Astrocyte (in vitro differentiated cells and primary cell): ENCODE results near the gene PDZD11. TPM values are rescaled to one million over a fixed set of nuclear protein-coding genes. Genes with fewer than 3 reads are reported as not detected.
"Not testable (repeated sequence)": the region's sequence is repeated elsewhere in the genome, so short reads cannot be mapped to it uniquely, and the experiment has no call there.

Source experiments
- DNase-seq: peaks from one replicate; pipeline ENCODE4 v3.0.0-alpha.2; 2010; ENCODE audit warnings: low read depth
- FAIRE-seq: peaks from 2 replicates; lab custom pipeline; 2011; peaks lifted over from hg19 to GRCh38; lab: Jason Lieb, UNC
- H2AFZ ChIP-seq: 2 replicates; pipeline ENCODE4 v1.6.0; 2012; ENCODE audit warnings: low read depth, low read length, inconsistent platforms
- H3K27ac ChIP-seq: 2 replicates; pipeline ENCODE4 v1.5.1; 2011; ENCODE audit warnings: low read depth, low read length, inconsistent platforms
- H3K27me3 ChIP-seq: 2 replicates; pipeline ENCODE4 v1.6.0; 2011; ENCODE audit warnings: low read length, inconsistent platforms; ENCODE audit not compliant: insufficient read depth
- H3K36me3 ChIP-seq: 2 replicates; pipeline ENCODE4 v1.5.1; 2011; ENCODE audit warnings: low read length, inconsistent platforms; ENCODE audit not compliant: insufficient read depth
- H3K4me1 ChIP-seq: 2 replicates; pipeline ENCODE4 v1.5.1; 2011; ENCODE audit warnings: low read length, inconsistent platforms; ENCODE audit not compliant: insufficient read depth
- H3K4me2 ChIP-seq: 2 replicates; pipeline ENCODE4 v1.6.0; 2012; ENCODE audit warnings: low read length, inconsistent platforms
- H3K4me3 ChIP-seq: 2 replicates; pipeline ENCODE4 v1.5.1; 2011; ENCODE audit warnings: low read depth, mild to moderate bottlenecking, low read length, inconsistent platforms; ENCODE audit not compliant: insufficient read depth
- H3K79me2 ChIP-seq: 2 replicates; pipeline ENCODE4 v1.6.0; 2012; ENCODE audit warnings: mild to moderate bottlenecking, low read length, inconsistent platforms; ENCODE audit not compliant: insufficient read depth
- H3K9ac ChIP-seq: 2 replicates; pipeline ENCODE4 v1.6.0; 2012; ENCODE audit warnings: mild to moderate bottlenecking, low read length, inconsistent platforms
- H3K9me3 ChIP-seq: 2 replicates; pipeline ENCODE4 v1.5.1; 2012; ENCODE audit warnings: low read depth, mild to moderate bottlenecking, low read length, inconsistent platforms; ENCODE audit not compliant: insufficient read depth
- H4K20me1 ChIP-seq: 2 replicates; pipeline ENCODE4 v1.6.0; 2012; ENCODE audit warnings: low read length, inconsistent platforms; ENCODE audit not compliant: insufficient read depth
- H3K27ac Mint-ChIP-seq: one replicate; pipeline ENCODE4 v1.8.0; 2021; ENCODE audit warnings: mild to moderate bottlenecking, mixed read lengths; ENCODE audit not compliant: unreplicated experiment
- H3K27me3 Mint-ChIP-seq: one replicate; pipeline ENCODE4 v1.8.0; 2021; ENCODE audit warnings: low read depth, mixed read lengths; ENCODE audit not compliant: unreplicated experiment
- H3K36me3 Mint-ChIP-seq: one replicate; pipeline ENCODE4 v1.8.0; 2021; ENCODE audit warnings: low read depth, mixed read lengths; ENCODE audit not compliant: unreplicated experiment
- H3K4me1 Mint-ChIP-seq: one replicate; pipeline ENCODE4 v1.8.0; 2021; ENCODE audit warnings: low read depth, mixed read lengths; ENCODE audit not compliant: unreplicated experiment
- H3K4me3 Mint-ChIP-seq: one replicate; pipeline ENCODE4 v1.8.0; 2021; ENCODE audit warnings: mild to moderate bottlenecking, moderate library complexity, mixed read lengths; ENCODE audit not compliant: unreplicated experiment
- H3K9me3 Mint-ChIP-seq: one replicate; pipeline ENCODE4 v1.8.0; 2021; ENCODE audit warnings: mild to moderate bottlenecking, mixed read lengths; ENCODE audit not compliant: unreplicated experiment
- CTCF ChIP-seq: IDR thresholded peaks from 2 replicates; pipeline ENCODE4 v1.5.1; 2011; ENCODE audit warnings: low read depth, mild to moderate bottlenecking, inconsistent platforms, low read length, moderate library complexity; ENCODE audit not compliant: insufficient read depth
- EZH2 ChIP-seq: IDR thresholded peaks from 2 replicates; pipeline ENCODE4 v1.6.1; 2012; ENCODE audit warnings: mild to moderate bottlenecking, low read length, inconsistent platforms; ENCODE audit not compliant: insufficient read depth
- total RNA-seq: library from RNA; stranded (reverse); gene quantifications from 2 replicates; pipeline ENCODE4 v1.2.1, GENCODE V29; 2021

Gene PDZD11
- total RNA-seq, 1 donor from 2014 or later, result 48.9 TPM

- FAIRE-seq, result peak; percentile 32
- no peaks in the 10 kb centered on the region for H3K27me3 ChIP-seq
- H3K4me1 ChIP-seq, result no peaks in the 10 kb centered on the region
- Mint-ChIP-seq H3K27me3 (no peaks in the 10 kb centered on the region), H3K9me3 (no peaks in the 10 kb centered on the region), H3K27ac (no peak overlapping the region), H3K4me1 (no peaks in the 10 kb centered on the region), H3K36me3 (no peaks in the 10 kb centered on the region), H3K4me3 (no peak overlapping the region)
- H4K20me1 ChIP-seq, result no peaks in the 10 kb centered on the region
- peak; percentile 12 for DNase-seq
- no peak overlapping the region for H2AFZ ChIP-seq
- no peak overlapping the region for H3K9ac ChIP-seq
- H3K79me2 ChIP-seq, result peaks cover 19% of the 10 kb centered on the region
- no peak overlapping the region for H3K4me3 ChIP-seq
- no peak overlapping the region for H3K4me2 ChIP-seq
- TF ChIP-seq EZH2 (no peak), CTCF (no peak)
- H3K36me3 ChIP-seq, result no peaks in the 10 kb centered on the region
- H3K27ac ChIP-seq, result no peak overlapping the region
- no peaks in the 10 kb centered on the region for H3K9me3 ChIP-seq
These were observed 34.6 kb upstream of the PDZD11 start for GRCh38 chrX:70324326-70324725.

- not testable (repeated sequence) for DNase-seq, H3K27ac ChIP-seq, H3K4me3 Mint-ChIP-seq, H4K20me1 ChIP-seq, H3K27ac Mint-ChIP-seq, H3K4me1 Mint-ChIP-seq, H3K36me3 Mint-ChIP-seq, H3K4me3 ChIP-seq, H3K9me3 ChIP-seq, H2AFZ ChIP-seq, H3K27me3 Mint-ChIP-seq, H3K36me3 ChIP-seq, H3K4me2 ChIP-seq, H3K9me3 Mint-ChIP-seq, H3K27me3 ChIP-seq, H3K4me1 ChIP-seq, FAIRE-seq, H3K9ac ChIP-seq
- peaks cover 19% of the 10 kb centered on the region for H3K79me2 ChIP-seq
These were observed 33.9 kb upstream of the PDZD11 start for GRCh38 chrX:70323628-70324027.

- no peaks in the 10 kb centered on the region for H3K9me3 ChIP-seq
- H3K4me1 Mint-ChIP-seq, result no peaks in the 10 kb centered on the region
- no peak overlapping the region for H3K4me3 Mint-ChIP-seq
- H4K20me1 ChIP-seq, result no peaks in the 10 kb centered on the region
- peaks cover 19% of the 10 kb centered on the region for H3K79me2 ChIP-seq
- H3K4me1 ChIP-seq, result no peaks in the 10 kb centered on the region
- H2AFZ ChIP-seq, result no peak overlapping the region
- FAIRE-seq, result no peak
- no peak for TF ChIP-seq EZH2
- no peak for TF ChIP-seq CTCF
- H3K27me3 Mint-ChIP-seq, result no peaks in the 10 kb centered on the region
- H3K4me3 ChIP-seq, result no peak overlapping the region
- H3K9me3 Mint-ChIP-seq, result no peaks in the 10 kb centered on the region
- no peaks in the 10 kb centered on the region for H3K36me3 ChIP-seq
- H3K27me3 ChIP-seq, result no peaks in the 10 kb centered on the region
- H3K4me2 ChIP-seq, result no peak overlapping the region
- H3K36me3 Mint-ChIP-seq, result no peaks in the 10 kb centered on the region
- no peak overlapping the region for H3K27ac ChIP-seq
- H3K9ac ChIP-seq, result no peak overlapping the region
- no peak for DNase-seq
- no peak overlapping the region for H3K27ac Mint-ChIP-seq
These were observed 33.1 kb upstream of the PDZD11 start for GRCh38 chrX:70322784-70323183.
